Calu3 (cell line): ENCODE results near the gene KRTAP5-3. TPM values are rescaled to one million over a fixed set of nuclear protein-coding genes. Genes with fewer than 3 reads are reported as not detected.

ENCODE experiments used
- Bru-seq: library from RNA; stranded (reverse); fragments of 400-500 nt; gene quantifications from one replicate; lab custom pipeline; 2021; lab: Mats Ljungman, UMichigan
- BruChase-seq, 2 experiments: library from RNA; stranded (reverse); fragments of 400-500 nt; gene quantifications; one replicate each; lab custom pipeline; 2021; lab: Mats Ljungman, UMichigan
- BruUV-seq: library from RNA; stranded (reverse); fragments of 400-500 nt; replicated peaks from 2 replicates; lab custom pipeline; 2021; lab: Mats Ljungman, UMichigan
- CTCF ChIA-PET: fragments of 300-600 bp; sonication (Branson Sonifier 250); formaldehyde crosslinking; loops from one replicate; lab custom pipeline; 2022; ENCODE audit warnings: antibody characterized with exemption; lab: Charles Lee
- DNase-seq: peaks from one replicate; pipeline ENCODE4 v3.0.0; 2022
- H3K27ac Mint-ChIP-seq: one replicate; pipeline ENCODE4 v1.8.0; 2022; ENCODE audit warnings: mixed read lengths; ENCODE audit not compliant: unreplicated experiment
- H3K27me3 Mint-ChIP-seq: one replicate; pipeline ENCODE4 v1.8.0; 2022; ENCODE audit warnings: mixed read lengths; ENCODE audit not compliant: unreplicated experiment
- H3K36me3 Mint-ChIP-seq: one replicate; pipeline ENCODE4 v1.8.0; 2022; ENCODE audit warnings: mild to moderate bottlenecking, moderate library complexity, mixed read lengths; ENCODE audit not compliant: insufficient read depth, unreplicated experiment
- H3K4me1 Mint-ChIP-seq: one replicate; pipeline ENCODE4 v1.8.0; 2022; ENCODE audit warnings: mild to moderate bottlenecking, low read depth, mixed read lengths; ENCODE audit not compliant: unreplicated experiment
- H3K4me3 Mint-ChIP-seq: one replicate; pipeline ENCODE4 v1.8.0; 2022; ENCODE audit warnings: mild to moderate bottlenecking, low read depth, moderate library complexity, mixed read lengths; ENCODE audit not compliant: unreplicated experiment
- H3K9me3 Mint-ChIP-seq: one replicate; pipeline ENCODE4 v1.8.0; 2022; ENCODE audit warnings: low read depth, mixed read lengths; ENCODE audit not compliant: unreplicated experiment
- CTCF ChIP-seq: fragments of 200-600 bp; IDR thresholded peaks from one replicate; pipeline ENCODE4 v1.8.0; 2022; ENCODE audit warnings: antibody characterized with exemption; ENCODE audit not compliant: unreplicated experiment
- intact Hi-C: fragments of 100-400 bp; cut with micrococcal nuclease; formaldehyde crosslinking; loops from one replicate; pipeline ENCODE4 v1.10.0; 2022; ENCODE audit not compliant: unreplicated experiment
- long read RNA-seq: library from polyadenylated mRNA; stranded (forward); transcript quantifications from one replicate; pipeline ENCODE4 v2.0.0, GENCODE V29; 2022
- total RNA-seq: library from RNA; stranded (reverse); gene quantifications from 2 replicates; pipeline ENCODE4 v1.2.3, GENCODE V29; 2022

KRTAP5-3 gene, protein sequence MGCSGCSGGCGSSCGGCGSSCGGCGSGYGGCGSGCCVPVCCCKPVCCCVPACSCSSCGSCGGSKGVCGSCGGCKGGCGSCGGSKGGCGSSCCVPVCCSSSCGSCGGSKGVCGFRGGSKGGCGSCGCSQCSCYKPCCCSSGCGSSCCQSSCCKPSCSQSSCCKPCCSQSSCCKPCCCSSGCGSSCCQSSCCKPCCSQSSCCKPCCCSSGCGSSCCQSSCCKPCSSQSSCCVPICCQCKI
- total RNA-seq (not detected in 2 replicates), Bru-seq, nascent RNA (not detected), BruChase-seq, experiment 1, labeled RNA remaining after a 6-hour chase (not detected), BruChase-seq, experiment 2, labeled RNA remaining after a 2-hour chase (not detected)
- long read RNA-seq = 0 reads

GRCh38 chr11:1608363-1608762, at the start of gene KRTAP5-3:
Gene KRTAP5-3 (minus strand): TSS chr11:1608463. CDS start chr11:1608385, 78 bp downstream.
- peaks cover 88% of the 10 kb centered on the region for H3K27me3 Mint-ChIP-seq
- no peaks in the 10 kb centered on the region for H3K4me1 Mint-ChIP-seq
- BruUV-seq = no TSS peak
- H3K9me3 Mint-ChIP-seq = no peaks in the 10 kb centered on the region
- DNase-seq = no peak
- no peak within 1 kb of the TSS for H3K4me3 Mint-ChIP-seq
- CTCF ChIA-PET = no interaction called here
- no peak for TF ChIP-seq CTCF
- no peak within 1 kb of the TSS for H3K27ac Mint-ChIP-seq
- intact Hi-C loops = no loop called here
- no peaks in the 10 kb centered on the region for H3K36me3 Mint-ChIP-seq

DNA sequence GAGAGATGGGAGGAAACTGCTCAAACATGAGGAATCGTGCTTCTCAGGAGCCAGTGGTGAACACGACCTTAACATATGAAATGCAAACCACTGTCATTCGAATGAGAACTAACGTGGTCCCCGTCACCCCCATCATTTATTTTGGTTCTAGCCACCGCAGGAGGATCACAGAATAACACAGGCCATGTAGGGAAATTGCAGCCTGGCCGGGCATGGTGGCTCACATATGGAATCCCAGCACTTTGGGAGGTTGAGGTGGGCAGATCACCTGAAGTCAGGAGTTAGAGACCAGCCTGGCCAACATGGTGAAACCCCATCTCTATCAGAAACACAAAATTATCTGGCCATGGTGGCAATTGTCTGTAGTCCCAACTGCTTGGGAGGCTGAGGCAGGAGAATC, 48.4 kb upstream of the KRTAP5-3 start:
- Mint-ChIP-seq H3K27me3 (peaks cover 89% of the 10 kb centered on the region), H3K4me3 (no peak overlapping the region), H3K9me3 (no peaks in the 10 kb centered on the region), H3K4me1 (no peaks in the 10 kb centered on the region), H3K36me3 (no peaks in the 10 kb centered on the region), H3K27ac (no peak overlapping the region)
- BruUV-seq = no TSS peak
- intact Hi-C loops = no loop called here
- TF ChIP-seq CTCF = no peak
- DNase-seq = no peak
- CTCF ChIA-PET = no interaction called here

- H3K4me1 Mint-ChIP-seq = no peaks in the 10 kb centered on the region
- intact Hi-C loops = no loop called here
- H3K4me3 Mint-ChIP-seq = no peak overlapping the region
- no peak overlapping the region for H3K27ac Mint-ChIP-seq
- no peak for DNase-seq
- no peaks in the 10 kb centered on the region for H3K9me3 Mint-ChIP-seq
- TF ChIP-seq CTCF = no peak
- peaks cover 90% of the 10 kb centered on the region for H3K27me3 Mint-ChIP-seq
- CTCF ChIA-PET = no interaction called here
- BruUV-seq = no TSS peak
- H3K36me3 Mint-ChIP-seq = no peaks in the 10 kb centered on the region
Measured at GRCh38 chr11:1656061-1656441, 47.8 kb upstream of the KRTAP5-3 start.

- intact Hi-C loops = no loop called here
- H3K4me1 Mint-ChIP-seq = no peaks in the 10 kb centered on the region
- H3K9me3 Mint-ChIP-seq = no peaks in the 10 kb centered on the region
- no peak overlapping the region for H3K27ac Mint-ChIP-seq
- H3K4me3 Mint-ChIP-seq = no peak overlapping the region
- CTCF ChIA-PET = no interaction called here
- peaks cover 90% of the 10 kb centered on the region for H3K27me3 Mint-ChIP-seq
- DNase-seq = no peak
- no peaks in the 10 kb centered on the region for H3K36me3 Mint-ChIP-seq
- TF ChIP-seq CTCF = no peak
- BruUV-seq = no TSS peak
Measured at GRCh38 chr11:1655168-1656060, 47.2 kb upstream of the KRTAP5-3 start.
